HG03025 (cell line): ENCODE measurements around the gene LRFN5.
"Not testable (repeated sequence)": the region's sequence is repeated elsewhere in the genome, so short reads cannot be mapped to it uniquely, and the experiment has no call there.

Experiments
- ATAC-seq: cut with Tn5 transposase; IDR thresholded peaks from one replicate; pipeline ENCODE4 v1.9.1; 2021; ENCODE audit warnings: mild to moderate bottlenecking, moderate library complexity; ENCODE audit not compliant: unreplicated experiment, low FRiP score

LRFN5 gene

GRCh38 chr14:41878321-41878720 lies 271.6 kb downstream of the LRFN5 start:
- no peak for ATAC-seq

GRCh38 chr14:41891624-41892023 lies 284.9 kb downstream of the LRFN5 start:
- ATAC-seq = no peak

GRCh38 chr14:41899416-41899815 lies 292.7 kb downstream of the LRFN5 start:
- ATAC-seq = no peak

GRCh38 chr14:41900644-41901043 lies 294.0 kb downstream of the LRFN5 start:
- ATAC-seq = no peak

GRCh38 chr14:41901089-41901488 lies 294.4 kb downstream of the LRFN5 start:
- ATAC-seq = no peak

- no peak for ATAC-seq
These were observed 298.8 kb downstream of the LRFN5 start for GRCh38 chr14:41905394-41905964.

- not testable (repeated sequence) for ATAC-seq
These were observed 304.5 kb downstream of the LRFN5 start for GRCh38 chr14:41911155-41911554.

GRCh38 chr14:41913398-41913797 lies 306.7 kb downstream of the LRFN5 start:
- ATAC-seq = no peak

GRCh38 chr14:41915732-41916131 lies 309.1 kb downstream of the LRFN5 start:
- ATAC-seq = no peak

GRCh38 chr14:41916313-41916712 lies 309.6 kb downstream of the LRFN5 start:
- ATAC-seq = no peak

- ATAC-seq = no peak
These were observed 318.7 kb downstream of the LRFN5 start for GRCh38 chr14:41925409-41925808.

GRCh38 chr14:41950428-41951151 lies 343.9 kb downstream of the LRFN5 start:
- ATAC-seq = no peak
